GM23338 (cell line): ENCODE data around the gene PRRG1. TPM values are rescaled to one million over a fixed set of nuclear protein-coding genes. Genes with fewer than 3 reads are reported as not detected.

ENCODE experiments used
- ATAC-seq: fragments of 200-7000 bp; cut with Tn5 transposase; 3 replicates; pipeline ENCODE4 v1.9.1; 2020
- DNase-seq: peaks from one replicate; pipeline ENCODE4 v3.0.0-alpha.2; 2015; ENCODE audit warnings: low spot score
- H2AFZ ChIP-seq: fragments of 200-600 bp; sonication (generic); 2 replicates; pipeline ENCODE4 v1.8.0; 2016; ENCODE audit warnings: antibody characterized with exemption, mild to moderate bottlenecking, moderate library complexity
- H3F3A ChIP-seq: fragments of 200-600 bp; sonication (generic); replicated peaks from 2 replicates; pipeline ENCODE4 v1.8.0; 2017; ENCODE audit warnings: antibody characterized with exemption, mixed run types, low read depth
- H3K27ac ChIP-seq: fragments of 200-600 bp; sonication (generic); 2 replicates; pipeline ENCODE4 v1.6.1; 2016; ENCODE audit warnings: low read depth
- H3K27me3 ChIP-seq: fragments of 200-600 bp; sonication (generic); 2 replicates; pipeline ENCODE4 v1.8.0; 2016; ENCODE audit warnings: mild to moderate bottlenecking, mixed run types, moderate library complexity; ENCODE audit not compliant: insufficient read depth
- H3K36me3 ChIP-seq: fragments of 200-600 bp; sonication (generic); 2 replicates; pipeline ENCODE4 v1.8.0; 2016; ENCODE audit warnings: mild to moderate bottlenecking; ENCODE audit not compliant: insufficient read depth
- H3K4me1 ChIP-seq: fragments of 200-600 bp; sonication (generic); 2 replicates; pipeline ENCODE4 v1.8.0; 2016; ENCODE audit warnings: mild to moderate bottlenecking, moderate library complexity; ENCODE audit not compliant: insufficient read depth
- H3K4me2 ChIP-seq: fragments of 200-600 bp; sonication (generic); 2 replicates; pipeline ENCODE4 v1.7.1; 2017; ENCODE audit warnings: mixed run types
- H3K4me3 ChIP-seq: fragments of 200-600 bp; sonication (generic); 2 replicates; pipeline ENCODE4 v1.6.1; 2016; ENCODE audit warnings: mixed run types
- H3K79me2 ChIP-seq: fragments of 200-600 bp; sonication (generic); replicated peaks from 2 replicates; pipeline ENCODE4 v1.8.0; 2017; ENCODE audit warnings: mild to moderate bottlenecking; ENCODE audit not compliant: insufficient read depth
- H3K9me2 ChIP-seq: fragments of 200-600 bp; sonication (generic); 2 replicates; pipeline ENCODE4 v1.8.0; 2017; ENCODE audit not compliant: insufficient read depth
- H4K20me1 ChIP-seq: fragments of 200-600 bp; sonication (generic); replicated peaks from 2 replicates; pipeline ENCODE4 v1.8.0; 2017; ENCODE audit warnings: mild to moderate bottlenecking; ENCODE audit not compliant: insufficient read depth
- H3K27ac Mint-ChIP-seq: 2 replicates; pipeline ENCODE4 v1.8.0; 2020; ENCODE audit warnings: inconsistent platforms, mild to moderate bottlenecking, moderate library complexity, mixed read lengths
- H3K27me3 Mint-ChIP-seq: 3 replicates; pipeline ENCODE4 v1.8.0; 2022; ENCODE audit warnings: low read depth, mild to moderate bottlenecking, moderate library complexity, mixed read lengths, inconsistent platforms; ENCODE audit not compliant: insufficient read depth, poor library complexity
- H3K36me3 Mint-ChIP-seq: 3 replicates; pipeline ENCODE4 v1.8.0; 2021; ENCODE audit warnings: low read depth, mild to moderate bottlenecking, inconsistent platforms, moderate library complexity, mixed read lengths
- H3K4me1 Mint-ChIP-seq: 3 replicates; pipeline ENCODE4 v1.8.0; 2020; ENCODE audit warnings: mild to moderate bottlenecking, inconsistent platforms, mixed read lengths
- H3K4me3 Mint-ChIP-seq: 3 replicates; pipeline ENCODE4 v1.8.0; 2021; ENCODE audit warnings: moderate library complexity, mild to moderate bottlenecking, inconsistent platforms, mixed read lengths
- H3K9me3 Mint-ChIP-seq: 3 replicates; pipeline ENCODE4 v1.8.0; 2020; ENCODE audit warnings: moderate library complexity, mild to moderate bottlenecking, inconsistent platforms, mixed read lengths
- CREB1 ChIP-seq: fragments of 250-450 bp; sonication (Bioruptor Pico); IDR thresholded peaks from 2 replicates; pipeline ENCODE4 v1.5.0; 2020; ENCODE audit warnings: low read depth, mild to moderate bottlenecking, moderate library complexity
- EZH2 ChIP-seq: fragments of 200-600 bp; sonication (generic); IDR thresholded peaks from one replicate; pipeline ENCODE4 v1.8.0; 2017; ENCODE audit warnings: antibody characterized with exemption, mild to moderate bottlenecking, low read depth; ENCODE audit not compliant: unreplicated experiment
- EZH2phosphoT487 ChIP-seq: fragments of 200-600 bp; sonication (generic); IDR thresholded peaks from one replicate; pipeline ENCODE4 v1.8.1; 2018; ENCODE audit warnings: antibody characterized with exemption; ENCODE audit not compliant: unreplicated experiment
- JUNB ChIP-seq: IDR thresholded peaks from one replicate; pipeline ENCODE4 v1.6.1; 2016; ENCODE audit warnings: antibody characterized with exemption; ENCODE audit not compliant: unreplicated experiment
- NANOG ChIP-seq: IDR thresholded peaks from 2 replicates; pipeline ENCODE4 v1.6.1; 2016; ENCODE audit warnings: antibody characterized with exemption, borderline replicate concordance
- POLR2AphosphoS5 ChIP-seq: IDR thresholded peaks from 2 replicates; pipeline ENCODE4 v1.6.1; 2016; ENCODE audit warnings: antibody characterized with exemption, low read depth
- REST ChIP-seq: IDR thresholded peaks from one replicate; pipeline ENCODE4 v1.6.1; 2018; ENCODE audit warnings: antibody characterized with exemption; ENCODE audit not compliant: unreplicated experiment
- STAT1 ChIP-seq: IDR thresholded peaks from one replicate; pipeline ENCODE4 v1.6.1; 2016; ENCODE audit warnings: antibody characterized with exemption; ENCODE audit not compliant: unreplicated experiment
- ZNF114 ChIP-seq: fragments of 250-450 bp; sonication (Bioruptor Pico); IDR thresholded peaks from 2 replicates; pipeline ENCODE4 v1.5.0; 2020; ENCODE audit warnings: mild to moderate bottlenecking, moderate library complexity
- ZNF331 ChIP-seq: fragments of 250-450 bp; sonication (Bioruptor Pico); IDR thresholded peaks from 2 replicates; pipeline ENCODE4 v1.5.0; 2020; ENCODE audit warnings: low read depth, mild to moderate bottlenecking, moderate library complexity
- ZNF462 ChIP-seq: fragments of 250-450 bp; sonication (Bioruptor Pico); IDR thresholded peaks from 2 replicates; pipeline ENCODE4 v1.5.0; 2020; ENCODE audit warnings: mild to moderate bottlenecking, moderate library complexity
- polyA plus RNA-seq: library from polyadenylated mRNA; unstranded; fragments of >200 nt; fragmentation: Nextera tagmentation; extraction: Ambion mirVana; gene quantifications from 2 replicates; pipeline ENCODE4 v1.2.1, GENCODE V29; 2016
- total RNA-seq: library from RNA; depleted of rRNA; stranded (reverse); fragments of >200 nt; shearing (Covaris generic); gene quantifications from 2 replicates; pipeline ENCODE4 v1.2.3, GENCODE V29; 2014
- TF ChIP-seq, protein P1 (sequence below), 2 experiments: fragments of 200-600 bp in 1 of 2; sonication (generic) in 1 of 2; conservative IDR thresholded peaks; 2 replicates each; pipeline versions ENCODE4 v1.5.1 to v1.6.1; 2016 to 2017; ENCODE audit warnings: antibody characterized with exemption in 2 of 2, low read depth in 2 of 2, mild to moderate bottlenecking in 2 of 2, moderate library complexity in 1 of 2
- TF ChIP-seq, protein P2 (sequence below): IDR thresholded peaks from 2 replicates; pipeline ENCODE4 v1.6.1; 2016; ENCODE audit warnings: antibody characterized with exemption

PRRG1 gene
- total and polyA plus RNA-seq, 2 experiments from 2014 or later = 3.8 to 10.8 TPM

DNA sequence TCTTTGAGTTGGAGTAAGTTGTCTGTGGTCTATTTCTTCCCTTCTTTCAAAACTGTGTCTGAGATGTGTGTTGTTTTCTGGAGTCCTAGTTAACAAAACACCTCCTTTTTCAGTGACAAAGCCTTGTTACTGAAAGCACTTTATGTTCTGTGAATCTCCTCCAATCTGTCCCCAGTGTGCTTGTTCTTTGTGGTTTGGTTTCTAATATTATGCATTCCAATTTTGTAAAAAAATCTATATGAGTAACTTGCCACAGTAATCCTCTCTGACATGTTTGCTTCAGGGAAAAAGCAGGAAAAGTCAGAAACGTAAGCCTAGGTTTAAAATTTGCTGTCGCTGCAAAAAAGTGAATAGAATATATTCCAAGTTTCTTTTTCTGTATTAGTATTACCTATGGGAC is 12.4 kb downstream of the PRRG1 start:
- Histone ChIP-seq H4K20me1 (no peaks in the 10 kb centered on the region; the same call in none of the 2 replicates), H3K27me3 (no peaks in the 10 kb centered on the region), H3K4me3 (no peak overlapping the region), H3K9me2 (no peaks in the 10 kb centered on the region), H3K79me2 (peaks cover 79% of the 10 kb centered on the region), H3F3A (no peaks in the 10 kb centered on the region), H2AFZ (no peak overlapping the region), H3K27ac (no peak overlapping the region), H3K36me3 (no peaks in the 10 kb centered on the region), H3K4me2 (no peak overlapping the region), H3K4me1 (no peaks in the 10 kb centered on the region)
- peaks cover 6% of the 10 kb centered on the region; the same call in 2 of the 3 replicates for H3K36me3 Mint-ChIP-seq
- no peak overlapping the region for H3K4me3 Mint-ChIP-seq
- no peak for DNase-seq
- no peak for ATAC-seq
- TF ChIP-seq STAT1 = no peak
- TF ChIP-seq ZNF114 (CRISPR knock-in tag) = no peak
- TF ChIP-seq ZNF331 (CRISPR knock-in tag) = no peak
- TF ChIP-seq, protein P1, sequence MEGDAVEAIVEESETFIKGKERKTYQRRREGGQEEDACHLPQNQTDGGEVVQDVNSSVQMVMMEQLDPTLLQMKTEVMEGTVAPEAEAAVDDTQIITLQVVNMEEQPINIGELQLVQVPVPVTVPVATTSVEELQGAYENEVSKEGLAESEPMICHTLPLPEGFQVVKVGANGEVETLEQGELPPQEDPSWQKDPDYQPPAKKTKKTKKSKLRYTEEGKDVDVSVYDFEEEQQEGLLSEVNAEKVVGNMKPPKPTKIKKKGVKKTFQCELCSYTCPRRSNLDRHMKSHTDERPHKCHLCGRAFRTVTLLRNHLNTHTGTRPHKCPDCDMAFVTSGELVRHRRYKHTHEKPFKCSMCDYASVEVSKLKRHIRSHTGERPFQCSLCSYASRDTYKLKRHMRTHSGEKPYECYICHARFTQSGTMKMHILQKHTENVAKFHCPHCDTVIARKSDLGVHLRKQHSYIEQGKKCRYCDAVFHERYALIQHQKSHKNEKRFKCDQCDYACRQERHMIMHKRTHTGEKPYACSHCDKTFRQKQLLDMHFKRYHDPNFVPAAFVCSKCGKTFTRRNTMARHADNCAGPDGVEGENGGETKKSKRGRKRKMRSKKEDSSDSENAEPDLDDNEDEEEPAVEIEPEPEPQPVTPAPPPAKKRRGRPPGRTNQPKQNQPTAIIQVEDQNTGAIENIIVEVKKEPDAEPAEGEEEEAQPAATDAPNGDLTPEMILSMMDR (conservative IDR thresholded peaks at IDR 0.05; ENCODE audit: low read depth in 2 of 2) = no peak
- TF ChIP-seq JUNB = no peak
- TF ChIP-seq NANOG = no peak
- TF ChIP-seq REST = no peak
- no peak for TF ChIP-seq EZH2
- no peak for TF ChIP-seq ZNF462
- TF ChIP-seq POLR2AphosphoS5 = no peak
- TF ChIP-seq EZH2phosphoT487 = no peak
- TF ChIP-seq, protein P2, sequence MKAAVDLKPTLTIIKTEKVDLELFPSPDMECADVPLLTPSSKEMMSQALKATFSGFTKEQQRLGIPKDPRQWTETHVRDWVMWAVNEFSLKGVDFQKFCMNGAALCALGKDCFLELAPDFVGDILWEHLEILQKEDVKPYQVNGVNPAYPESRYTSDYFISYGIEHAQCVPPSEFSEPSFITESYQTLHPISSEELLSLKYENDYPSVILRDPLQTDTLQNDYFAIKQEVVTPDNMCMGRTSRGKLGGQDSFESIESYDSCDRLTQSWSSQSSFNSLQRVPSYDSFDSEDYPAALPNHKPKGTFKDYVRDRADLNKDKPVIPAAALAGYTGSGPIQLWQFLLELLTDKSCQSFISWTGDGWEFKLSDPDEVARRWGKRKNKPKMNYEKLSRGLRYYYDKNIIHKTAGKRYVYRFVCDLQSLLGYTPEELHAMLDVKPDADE = no peak
- no peak for TF ChIP-seq CREB1 (CRISPR knock-in tag)
- H3K9me3 Mint-ChIP-seq = 0 out of 3 replicates have a peak, but pooled peaks cover 4% of the 10 kb centered on the region
- no peaks in the 10 kb centered on the region for H3K27me3 Mint-ChIP-seq
- H3K27ac Mint-ChIP-seq = no peak overlapping the region
- peaks cover 10% of the 10 kb centered on the region; the same call in 2 of the 3 replicates for H3K4me1 Mint-ChIP-seq
